ENCODE measurements around the gene CFAP46. TPM values are rescaled to one million over a fixed set of nuclear protein-coding genes. Genes with fewer than 3 reads are reported as not detected.
"Not testable (repeated sequence)": the region's sequence is repeated elsewhere in the genome, so short reads cannot be mapped to it uniquely, and the experiment has no call there.

Gene CFAP46
- total RNA-seq, 2 experiments from 2014 or later: 0.34 TPM; not detected in 1

GRCh38 chr10:132933308-132934042 lies 8.9 kb downstream of the CFAP46 start:
- intact Hi-C loops (cut with micrococcal nuclease): no loop called here
- POLR2A ChIA-PET: no interaction called here
- no peaks in the 10 kb centered on the region for H3K9me3 Mint-ChIP-seq
- peaks cover 23% of the 10 kb centered on the region for H3K4me1 Mint-ChIP-seq (ENCODE audit: low read depth)
- no peak for TF ChIP-seq CTCF (IDR thresholded peaks at IDR 0.05)
- ATAC-seq (no peak), DNase-seq (no peak)
- H3K27me3 Mint-ChIP-seq: peaks cover 3% of the 10 kb centered on the region
- H3K27ac Mint-ChIP-seq: no peak overlapping the region
- no peaks in the 10 kb centered on the region for H3K36me3 Mint-ChIP-seq (ENCODE audit: low read depth)
- CTCF ChIA-PET: no interaction called here
- H3K4me3 Mint-ChIP-seq: no peak overlapping the region

- H3K27ac Mint-ChIP-seq: peak overlapping the region; percentile 84
- intact Hi-C loops (cut with micrococcal nuclease): no loop called here
- no peak overlapping the region for H3K4me3 Mint-ChIP-seq
- TF ChIP-seq CTCF (IDR thresholded peaks at IDR 0.05): no peak
- CTCF ChIA-PET: no interaction called here
- no peaks in the 10 kb centered on the region for H3K36me3 Mint-ChIP-seq (ENCODE audit: low read depth)
- no peaks in the 10 kb centered on the region for H3K27me3 Mint-ChIP-seq
- ATAC-seq: no peak
- H3K4me1 Mint-ChIP-seq (ENCODE audit: low read depth): peaks cover 23% of the 10 kb centered on the region
- H3K9me3 Mint-ChIP-seq: no peaks in the 10 kb centered on the region
- no peak for DNase-seq
- POLR2A ChIA-PET: no interaction called here
Measured at GRCh38 chr10:132932461-132933307, 9.7 kb downstream of the CFAP46 start.

GRCh38 chr10:132931258-132932250 lies 10.8 kb downstream of the CFAP46 start:
- POLR2A ChIA-PET; H3K27me3 Mint-ChIP-seq; intact Hi-C loops (cut with micrococcal nuclease); H3K9me3 Mint-ChIP-seq; H3K36me3 Mint-ChIP-seq (ENCODE audit: low read depth); CTCF ChIA-PET; H3K4me3 Mint-ChIP-seq: not testable (repeated sequence)
- peak; percentile 74 for ATAC-seq
- H3K4me1 Mint-ChIP-seq (ENCODE audit: low read depth): peaks cover 23% of the 10 kb centered on the region
- H3K27ac Mint-ChIP-seq: peak overlapping the region; percentile 84
- DNase-seq: peak; percentile 61

- H3K4me3 Mint-ChIP-seq; CTCF ChIA-PET; intact Hi-C loops (cut with micrococcal nuclease); H3K27me3 Mint-ChIP-seq; H3K9me3 Mint-ChIP-seq; POLR2A ChIA-PET; H3K36me3 Mint-ChIP-seq (ENCODE audit: low read depth): not testable (repeated sequence)
- peak; percentile 31 for ATAC-seq
- DNase-seq: peak; percentile 52
- Mint-ChIP-seq H3K27ac (peak overlapping the region; percentile 74), H3K4me1 (ENCODE audit: low read depth) (peaks cover 23% of the 10 kb centered on the region)
Measured at GRCh38 chr10:132930701-132931100, 11.7 kb downstream of the CFAP46 start.

GRCh38 chr10:132929953-132930548 lies 12.3 kb downstream of the CFAP46 start:
- H3K36me3 Mint-ChIP-seq (ENCODE audit: low read depth): no peaks in the 10 kb centered on the region
- H3K4me1 Mint-ChIP-seq (ENCODE audit: low read depth): peaks cover 23% of the 10 kb centered on the region
- H3K27me3 Mint-ChIP-seq: no peaks in the 10 kb centered on the region
- peak; percentile 50 for ATAC-seq
- no peak for TF ChIP-seq CTCF (IDR thresholded peaks at IDR 0.05)
- no peaks in the 10 kb centered on the region for H3K9me3 Mint-ChIP-seq
- H3K4me3 Mint-ChIP-seq: no peak overlapping the region
- intact Hi-C loops (cut with micrococcal nuclease): no loop called here
- POLR2A ChIA-PET: no interaction called here
- H3K27ac Mint-ChIP-seq: peak overlapping the region; percentile 76
- DNase-seq: peak; percentile 38
- CTCF ChIA-PET: no interaction called here

Measured in activated CD8-positive, alpha-beta T cell treated with anti-CD3 and anti-CD28 coated beads for 36 hours (primary cell).